DMS53 (cell line): Measurements from ENCODE around the gene RFK.
"Not testable (repeated sequence)": the region's sequence is repeated elsewhere in the genome, so short reads cannot be mapped to it uniquely, and the experiment has no call there.

Experiments
- DNase-seq: peaks from one replicate; lab custom pipeline; 2025; lab: John Stamatoyannopoulos, UW

The RFK gene

DNA sequence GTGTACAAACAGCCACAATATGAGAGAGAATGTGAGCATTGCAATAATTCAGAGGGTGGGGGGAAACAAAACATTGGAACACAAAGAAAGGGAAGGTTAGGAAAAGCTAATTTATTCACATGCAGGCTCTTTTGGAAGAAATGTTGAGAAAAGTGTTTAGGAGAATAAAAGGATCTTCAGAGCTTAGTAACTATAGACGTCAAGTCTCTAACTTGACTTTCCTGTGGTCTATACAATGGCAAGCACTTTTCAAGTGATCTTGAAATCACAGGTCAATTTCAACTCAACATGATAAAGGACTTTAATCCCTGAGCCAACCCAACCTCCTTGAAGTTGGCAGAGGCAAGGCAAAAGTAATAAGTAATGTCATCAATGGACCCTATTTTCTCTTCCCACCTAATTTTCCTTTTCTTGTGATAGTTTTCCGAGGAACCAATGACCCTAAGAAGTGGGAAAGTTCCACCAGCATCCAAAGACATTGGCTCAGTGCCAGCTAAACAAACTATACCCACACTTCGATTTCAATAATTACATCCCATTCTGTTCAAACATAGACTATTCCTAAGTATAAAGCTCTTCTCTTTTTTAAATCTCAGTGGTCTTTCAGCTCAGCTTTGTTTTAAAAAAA is 23.7 kb downstream of the RFK start:
- peak; percentile 41 for DNase-seq

DNA sequence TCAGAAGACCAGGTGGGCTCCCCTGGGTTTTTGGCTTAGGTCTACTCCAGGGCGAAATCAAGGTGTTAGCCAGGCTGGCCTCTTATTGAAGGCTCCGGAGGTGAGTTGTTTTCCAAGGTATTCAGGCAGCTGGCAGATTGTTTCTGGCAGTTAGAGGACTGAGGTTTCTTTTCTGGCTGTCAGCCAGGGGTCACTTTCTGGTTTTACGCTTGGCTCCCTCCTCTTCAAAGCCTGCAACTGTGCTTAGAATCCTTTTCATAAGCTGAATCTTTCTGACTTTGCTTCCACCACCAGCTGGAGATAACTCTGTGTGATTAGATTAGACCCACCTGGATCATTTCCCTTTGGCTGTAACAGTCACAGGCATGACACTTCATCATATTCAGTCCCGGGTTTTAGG is 24.6 kb downstream of the RFK start:
- peak; percentile 80 for DNase-seq

DNA sequence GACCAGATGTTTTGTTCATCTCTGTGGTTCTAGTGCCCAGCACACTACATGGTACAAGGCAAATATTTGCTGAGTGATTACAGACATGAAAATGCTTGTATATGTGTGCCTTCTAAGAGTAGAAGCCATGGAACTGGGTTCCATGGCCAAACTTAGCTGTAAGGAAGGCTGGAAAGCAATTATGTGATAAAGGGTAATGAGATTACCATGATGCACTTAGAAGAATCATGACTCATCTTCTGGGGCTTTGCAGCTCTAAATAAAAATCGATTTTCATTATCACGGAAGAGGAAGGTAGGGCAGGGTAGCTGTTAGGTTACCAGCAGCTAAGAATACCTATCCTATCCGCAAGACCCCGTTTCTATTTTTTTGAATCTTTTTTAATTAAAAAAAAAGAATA is 28.0 kb downstream of the RFK start:
- DNase-seq, result peak; percentile 46

DNA sequence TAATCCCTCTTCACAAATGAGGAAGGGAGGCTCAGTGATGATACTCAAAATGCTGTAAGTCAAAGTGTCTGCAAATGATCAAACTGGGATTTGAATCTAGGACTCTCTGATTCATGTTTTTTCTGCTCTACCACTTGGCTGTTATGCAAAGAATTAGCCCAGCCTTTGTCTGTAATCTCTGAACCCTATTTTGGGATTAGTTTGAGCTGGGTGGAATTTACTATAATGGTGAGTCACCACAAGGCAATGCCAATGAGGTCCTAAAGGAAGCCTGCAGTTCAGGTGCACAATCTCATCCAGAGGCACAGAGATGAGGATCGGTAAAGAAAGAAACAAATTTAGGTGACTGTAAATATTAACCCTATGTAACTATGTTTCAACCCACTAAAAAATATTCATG is 29.2 kb downstream of the RFK start:
- DNase-seq, result peak; percentile 46

DNA sequence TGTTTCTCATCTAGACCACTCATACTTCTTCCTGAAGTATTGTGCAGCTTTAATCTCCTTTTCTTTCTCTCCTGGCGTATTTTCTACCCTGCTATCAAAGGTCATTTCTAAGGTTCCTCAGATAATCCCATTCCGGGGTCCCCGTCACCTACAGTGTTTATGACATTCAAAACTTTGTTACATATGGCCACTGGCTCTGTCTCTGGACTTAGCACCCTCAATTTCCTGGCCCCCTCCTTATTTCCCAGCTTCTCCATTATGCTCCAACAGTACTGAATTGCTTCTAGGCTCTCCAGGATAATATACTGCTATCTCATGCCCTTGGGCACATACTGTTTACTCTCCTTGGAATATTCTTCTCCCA is 31.2 kb downstream of the RFK start:
- DNase-seq, result no peak

DNA sequence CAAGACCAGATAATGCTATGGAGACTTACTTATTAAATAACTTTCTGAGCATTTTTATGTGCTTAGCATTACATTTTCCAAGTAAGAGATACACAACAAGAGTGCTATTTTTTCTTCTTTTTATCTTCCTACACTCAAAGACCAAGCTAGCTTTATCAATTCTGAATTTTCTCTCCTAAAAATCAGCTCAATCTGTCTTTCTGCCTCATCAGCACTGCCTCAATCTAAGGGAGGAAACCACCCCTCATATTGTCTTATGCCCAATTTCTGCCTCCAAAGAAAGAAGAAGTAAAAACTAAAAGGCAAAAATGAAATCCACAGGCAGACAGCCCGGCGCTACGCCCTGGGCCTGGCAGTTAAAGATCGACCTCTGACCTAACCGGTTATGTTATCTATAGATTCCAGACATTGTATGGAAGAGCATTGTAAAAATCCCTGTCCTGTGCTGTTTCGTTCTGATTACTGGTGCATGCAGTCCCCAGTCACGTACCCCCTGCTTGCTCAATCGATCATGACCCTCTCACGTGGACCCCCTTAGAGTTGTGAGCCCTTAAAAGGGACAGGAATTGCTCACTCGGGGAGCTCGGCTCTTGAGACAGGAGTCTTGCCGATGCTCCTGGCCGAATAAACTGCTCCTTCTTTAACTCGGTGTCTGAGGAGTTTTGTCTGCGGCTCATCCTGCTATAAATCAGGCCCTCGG is 31.7 kb downstream of the RFK start:
- DNase-seq, result not testable (repeated sequence)

DNA sequence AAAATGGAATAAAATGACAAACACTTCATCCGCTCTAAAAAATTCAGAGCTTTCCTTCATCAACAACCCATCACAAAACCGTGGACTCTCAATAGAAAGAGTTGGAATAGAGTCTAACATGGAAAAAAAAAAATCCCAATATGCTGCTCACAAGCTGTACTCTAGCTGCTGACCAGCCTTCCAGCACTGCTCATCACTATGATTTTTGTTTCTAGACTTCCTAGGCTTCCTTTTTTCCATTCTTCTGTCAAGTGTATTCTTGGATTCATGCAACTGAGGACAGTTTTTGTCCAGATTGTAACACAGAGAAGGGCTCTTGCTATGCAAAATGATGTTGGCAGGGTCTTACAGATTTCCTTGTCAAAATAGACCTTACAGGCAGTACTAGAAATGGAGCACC is 34.5 kb downstream of the RFK start:
- no peak for DNase-seq

DNA sequence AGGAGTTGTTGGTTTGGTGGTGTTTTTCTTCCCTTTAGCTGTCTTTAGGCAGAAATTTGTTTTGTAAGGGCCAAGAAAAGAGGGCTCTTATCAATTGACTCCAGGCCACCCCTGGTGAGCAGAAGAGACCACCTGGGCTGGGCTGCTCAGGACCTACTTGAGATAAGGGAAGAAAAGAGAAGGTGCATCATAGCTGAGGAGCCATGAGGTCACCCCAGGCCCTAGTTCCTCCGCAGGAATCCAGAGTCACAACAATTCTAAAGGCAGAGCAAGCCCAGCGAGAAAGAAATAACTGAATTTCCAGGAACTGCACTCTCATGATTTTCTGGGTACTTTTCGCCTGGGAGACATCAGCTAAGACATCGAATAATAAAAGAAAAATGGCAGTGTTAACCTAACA is 34.9 kb downstream of the RFK start:
- no peak for DNase-seq

DNA sequence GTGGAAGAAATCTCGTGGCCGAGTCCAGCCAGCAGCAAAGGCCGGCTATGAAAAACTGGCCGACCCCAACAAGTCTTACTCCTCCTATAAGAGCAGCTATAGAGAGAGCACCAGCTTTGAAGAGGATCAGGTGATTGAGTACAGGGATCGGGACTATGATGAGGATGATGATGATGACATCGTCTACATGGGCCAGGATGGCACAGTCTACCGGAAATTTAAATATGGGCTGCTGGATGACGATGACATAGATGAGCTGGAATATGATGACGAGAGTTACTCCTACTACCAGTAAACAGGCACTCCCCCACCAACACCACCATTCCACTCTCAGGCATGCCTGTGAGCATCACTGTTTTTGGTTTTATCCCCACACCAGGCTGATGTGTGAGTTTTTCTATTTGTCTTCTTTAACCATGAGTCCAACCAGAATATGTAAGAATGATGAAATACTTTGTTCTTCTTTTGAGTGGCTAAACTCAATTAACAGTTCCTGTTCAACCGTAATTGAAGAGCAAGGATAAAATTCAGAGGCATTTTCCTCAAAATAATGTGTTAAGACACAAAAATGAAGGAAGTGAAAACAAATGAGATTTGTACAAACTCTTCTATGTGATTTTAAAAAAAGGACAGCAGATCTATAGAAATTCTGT is 35.5 kb downstream of the RFK start:
- no peak for DNase-seq

DNA sequence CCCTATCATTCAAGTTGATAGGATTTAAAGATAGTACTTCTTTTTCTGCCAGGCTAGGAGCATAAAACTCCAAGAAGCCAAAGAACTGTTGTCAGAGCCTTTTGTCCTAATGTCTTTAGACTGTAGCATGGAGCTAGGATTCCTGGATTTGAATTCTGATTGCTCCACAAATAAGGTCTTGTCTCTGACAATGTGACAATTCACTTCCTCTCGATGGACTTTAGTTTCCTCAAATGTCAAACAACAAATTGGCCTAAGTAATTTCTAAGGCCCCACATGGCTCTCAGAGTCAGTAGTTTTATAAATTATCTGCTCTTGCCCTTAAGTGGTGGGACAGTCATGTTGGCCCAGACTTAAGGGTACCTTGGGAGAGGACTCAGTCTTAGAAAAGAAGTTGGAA is 36.7 kb downstream of the RFK start:
- no peak for DNase-seq

DNA sequence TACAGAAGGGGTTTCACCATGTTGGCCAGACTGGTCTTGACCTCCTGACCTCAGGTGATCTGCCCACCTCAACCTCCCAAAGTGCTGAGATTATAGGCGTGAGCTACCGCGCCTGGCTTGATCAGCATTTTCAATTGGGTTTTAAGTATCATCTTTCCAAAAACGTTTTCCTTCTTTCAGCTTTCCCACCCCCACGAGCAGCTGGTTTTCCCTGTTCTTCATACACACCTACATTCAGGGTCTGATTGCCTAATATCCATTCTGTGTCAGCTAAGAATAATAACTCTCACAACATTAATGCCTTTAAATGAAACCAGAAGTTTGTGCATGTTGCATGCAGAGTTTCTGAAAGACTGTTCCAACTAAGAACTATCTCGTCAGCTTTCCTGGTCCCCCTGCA is 38.3 kb downstream of the RFK start:
- DNase-seq, result no peak

DNA sequence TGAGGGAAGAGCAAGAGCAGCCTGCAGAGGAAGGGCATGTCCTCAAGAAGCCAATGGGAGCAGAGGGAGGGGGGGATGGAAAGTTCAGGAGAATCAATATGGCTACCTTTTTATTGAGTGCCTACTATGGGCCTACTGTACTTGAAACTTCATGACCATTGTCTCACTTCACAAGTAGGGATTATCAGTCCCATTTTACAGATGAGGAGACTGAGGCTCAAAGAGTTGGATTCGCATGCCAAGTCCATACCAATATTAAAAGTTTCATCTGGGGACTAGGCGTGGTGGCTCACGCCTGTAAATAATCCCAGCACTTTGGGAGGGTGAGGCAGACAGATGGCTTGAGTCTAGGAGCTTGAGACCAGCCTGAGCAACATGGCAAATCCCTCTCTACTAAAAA is 40.0 kb downstream of the RFK start:
- no peak for DNase-seq

DNA sequence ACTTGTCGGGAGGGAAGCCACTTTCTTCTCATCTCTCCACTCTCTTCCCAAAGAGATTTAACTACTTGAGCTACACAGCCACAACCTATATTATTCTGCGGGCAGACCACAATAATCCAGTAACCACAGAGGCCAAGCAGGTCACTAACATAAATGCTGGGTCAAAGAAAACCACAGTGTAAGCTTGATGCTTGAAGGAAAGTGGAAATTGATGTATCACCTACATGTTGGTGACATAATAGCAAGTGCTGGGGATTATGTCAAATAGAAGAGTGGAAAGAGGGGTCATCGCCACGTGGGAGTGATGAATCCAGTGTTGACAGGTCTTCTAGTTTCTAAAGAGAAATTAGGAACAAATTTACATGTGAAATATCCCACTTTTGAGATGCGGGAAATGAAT is 40.9 kb downstream of the RFK start:
- no peak for DNase-seq

DNA sequence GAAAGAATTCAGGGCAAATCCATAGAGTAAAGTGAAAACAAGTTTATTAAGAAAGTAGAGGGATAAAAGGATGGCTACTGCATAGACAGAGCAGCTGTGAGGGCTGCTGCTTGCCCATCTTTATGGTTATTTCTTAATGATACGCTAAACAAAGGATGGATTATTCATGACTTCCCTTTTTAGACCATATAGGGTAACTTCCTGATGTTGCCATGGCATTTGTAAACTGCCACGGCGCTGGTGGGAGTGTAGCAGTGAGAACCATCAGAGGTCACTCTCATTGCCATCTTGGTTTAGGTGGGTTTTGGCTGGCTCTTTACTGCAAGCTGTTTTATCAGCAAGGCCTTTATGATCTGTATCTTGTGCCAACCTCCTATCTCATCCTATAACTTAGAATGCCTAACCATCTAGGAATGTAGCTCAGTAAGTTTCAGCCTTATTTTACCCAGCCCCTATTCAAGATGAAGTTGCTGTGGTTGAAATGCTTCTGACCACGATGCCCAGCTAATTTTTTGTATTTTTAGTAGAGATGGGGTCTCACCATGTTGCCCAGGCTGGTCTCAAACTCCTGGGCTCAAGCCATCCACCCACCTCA is 42.1 kb downstream of the RFK start:
- DNase-seq, result no peak

DNA sequence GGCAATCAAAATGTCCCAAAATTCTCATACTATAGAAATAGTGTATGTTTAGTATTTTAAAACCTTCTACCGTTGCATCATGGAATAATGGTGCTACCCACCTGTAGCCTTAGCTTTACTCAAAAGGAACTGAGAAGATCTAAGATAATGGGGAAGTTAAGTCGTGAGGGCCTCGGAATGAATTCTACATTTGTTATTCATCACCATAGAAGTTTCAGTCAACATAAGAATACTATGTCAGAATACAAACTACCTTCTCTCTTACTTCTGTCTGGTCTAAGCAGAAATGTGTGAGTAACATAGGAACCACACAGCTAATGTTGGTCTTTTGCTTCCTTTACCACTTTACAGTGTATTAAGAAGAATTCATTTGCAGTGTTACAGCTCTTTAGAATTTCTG is 43.2 kb downstream of the RFK start:
- DNase-seq, result no peak

DNA sequence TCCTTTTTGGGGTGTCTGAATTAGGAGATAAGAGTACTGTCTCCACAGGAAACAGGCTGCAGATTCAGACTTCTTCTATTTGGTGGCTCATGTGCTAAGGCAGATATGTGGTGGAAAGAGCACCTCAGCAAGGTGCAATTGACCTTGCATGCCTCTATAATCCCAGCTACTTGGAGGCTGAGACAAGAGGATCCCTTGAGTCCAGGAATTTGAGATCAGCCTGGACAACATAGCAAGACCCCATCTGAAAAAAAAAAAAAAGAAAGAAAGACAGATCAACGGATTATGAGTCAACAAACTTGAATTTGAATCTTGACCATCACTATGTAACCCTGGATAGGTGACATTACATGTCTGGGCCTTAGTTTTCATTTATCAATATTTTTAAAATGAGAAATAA is 44.4 kb downstream of the RFK start:
- no peak for DNase-seq

DNA sequence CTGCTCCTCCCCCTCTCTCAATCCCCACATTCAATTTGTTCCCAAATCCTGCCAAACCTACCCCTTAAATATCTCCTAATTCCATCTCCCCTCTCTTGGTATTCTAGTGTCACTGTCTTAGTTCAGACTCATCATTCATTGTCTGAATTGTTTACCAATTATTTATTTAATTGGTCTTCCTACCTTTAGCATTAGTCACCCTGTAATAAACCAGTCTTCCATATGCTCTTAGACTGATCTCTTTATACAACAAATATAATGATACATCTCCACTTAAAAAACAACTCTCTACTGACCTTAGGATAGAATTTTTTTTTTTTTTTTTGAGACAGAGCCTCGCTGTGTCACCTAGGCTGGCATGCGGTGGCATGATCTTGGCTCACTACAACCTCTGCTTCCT is 51.4 kb downstream of the RFK start:
- DNase-seq, result no peak

DNA sequence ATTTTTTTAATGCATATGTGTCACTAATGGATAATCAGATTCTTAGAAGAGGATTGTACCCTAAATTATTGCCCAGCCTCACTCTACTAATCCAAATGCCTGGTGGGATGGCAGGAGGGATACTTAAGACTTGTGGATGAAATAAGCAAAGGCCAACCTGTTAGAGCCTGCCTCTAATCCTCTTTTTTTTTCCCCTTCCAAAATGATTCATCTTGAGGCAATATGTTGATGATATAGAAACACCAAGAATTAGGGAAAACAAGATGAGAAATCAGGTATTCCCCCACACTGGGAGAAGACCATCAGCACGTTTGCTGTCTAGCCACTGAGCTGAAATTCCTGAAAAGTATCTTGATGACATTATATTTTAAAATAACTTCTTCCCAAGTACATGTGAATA is 52.0 kb downstream of the RFK start:
- no peak for DNase-seq

DNA sequence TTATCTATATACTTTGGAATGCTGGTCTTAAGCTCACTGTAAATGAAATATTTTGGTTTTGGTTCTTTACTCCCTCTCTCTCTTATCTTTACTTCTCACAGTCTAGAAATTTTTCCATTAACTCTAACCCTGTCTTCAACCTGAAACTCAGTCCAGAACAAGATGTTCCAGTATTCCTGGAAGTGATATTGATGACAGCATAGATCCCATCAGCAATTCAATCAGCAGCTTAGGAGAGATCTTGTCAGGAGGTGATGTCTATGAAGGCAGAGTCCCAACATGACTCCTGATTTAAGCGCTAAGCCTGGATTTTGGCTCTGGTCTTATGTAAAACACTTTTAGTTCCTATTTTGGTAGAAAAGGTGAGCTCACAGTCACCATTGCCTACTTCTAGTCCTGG is 52.6 kb downstream of the RFK start:
- DNase-seq, result no peak

DNA sequence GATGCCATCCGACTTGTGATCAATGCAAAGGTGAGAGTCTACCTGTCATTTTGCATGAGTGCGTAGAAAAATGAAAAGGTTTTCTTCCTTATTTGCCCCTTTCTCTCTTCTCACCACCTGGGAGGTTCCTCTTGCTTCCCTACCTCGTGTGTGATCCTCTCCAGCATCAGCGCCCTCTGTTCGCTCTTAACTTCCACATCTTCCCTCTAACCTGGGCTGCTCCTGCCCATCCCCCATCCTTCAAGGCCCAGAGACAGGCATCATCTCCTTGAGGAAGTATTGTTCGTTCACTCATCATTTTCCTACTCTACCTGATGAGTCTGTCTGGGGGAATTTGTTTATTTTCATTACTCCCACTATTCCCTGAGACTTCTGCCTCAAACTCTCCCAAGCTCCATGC is 55.8 kb downstream of the RFK start:
- no peak for DNase-seq

DNA sequence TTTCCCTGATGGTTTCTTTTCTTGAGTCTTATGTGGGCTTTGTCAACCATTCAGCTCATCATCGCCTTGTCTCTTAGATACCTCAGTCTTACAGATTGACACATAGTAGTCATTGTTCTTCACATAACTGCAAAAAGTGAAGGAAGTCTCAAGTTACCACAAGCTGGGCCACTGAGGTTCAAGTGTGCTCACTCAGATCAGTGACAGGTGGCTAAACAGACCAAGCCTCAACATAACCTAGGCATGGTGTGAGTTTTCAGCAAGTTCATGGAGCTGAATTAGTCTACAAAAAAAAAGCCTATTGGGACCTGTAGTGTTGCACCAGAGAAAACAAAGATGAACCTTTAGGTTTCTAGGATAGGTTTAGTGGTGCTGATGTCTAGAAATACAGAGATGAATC is 58.2 kb downstream of the RFK start:
- peak; percentile 26 for DNase-seq
